DND-41 (cell line): ENCODE measurements around the gene CTXND1.

Source experiments
- CTCF ChIP-seq: IDR thresholded peaks from 2 replicates; pipeline ENCODE4 v1.5.1; 2012; ENCODE audit warnings: borderline replicate concordance, low read length, moderate library complexity, mild to moderate bottlenecking; ENCODE audit not compliant: poor library complexity, severe bottlenecking; ENCODE audit errors: extremely low read depth
- EZH2 ChIP-seq: IDR thresholded peaks from 3 replicates; pipeline ENCODE4 v1.6.1; 2012; ENCODE audit warnings: borderline replicate concordance, low read depth, mild to moderate bottlenecking, moderate library complexity, low read length, inconsistent platforms; ENCODE audit not compliant: severe bottlenecking

GRCh38 chr15:80199869-80200268 lies 52.1 kb downstream of the CTXND1 start:
- TF ChIP-seq CTCF (no peak), EZH2 (no peak)
